Endothelial cell (in vitro differentiated cells): ENCODE data around the gene S100A2. TPM values are rescaled to one million over a fixed set of nuclear protein-coding genes. Genes with fewer than 3 reads are reported as not detected.
"Not testable (repeated sequence)": the region's sequence is repeated elsewhere in the genome, so short reads cannot be mapped to it uniquely, and the experiment has no call there.

Source experiments
- DNase-seq: peaks from one replicate; pipeline ENCODE4 v3.0.0; 2021; ENCODE audit warnings: low spot score
- H3K27ac Mint-ChIP-seq: one replicate; pipeline ENCODE4 v1.8.0; 2021; ENCODE audit warnings: mixed read lengths, inconsistent platforms; ENCODE audit not compliant: unreplicated experiment
- H3K27me3 Mint-ChIP-seq: one replicate; pipeline ENCODE4 v1.8.0; 2021; ENCODE audit warnings: mild to moderate bottlenecking, moderate library complexity, mixed read lengths, inconsistent platforms; ENCODE audit not compliant: unreplicated experiment
- H3K36me3 Mint-ChIP-seq: one replicate; pipeline ENCODE4 v1.8.0; 2021; ENCODE audit warnings: mild to moderate bottlenecking, low read depth, mixed read lengths, inconsistent platforms; ENCODE audit not compliant: unreplicated experiment
- H3K4me1 Mint-ChIP-seq: one replicate; pipeline ENCODE4 v1.8.0; 2021; ENCODE audit warnings: mild to moderate bottlenecking, mixed read lengths, inconsistent platforms; ENCODE audit not compliant: unreplicated experiment
- H3K4me3 Mint-ChIP-seq: one replicate; pipeline ENCODE4 v1.8.0; 2021; ENCODE audit warnings: mild to moderate bottlenecking, mixed read lengths, inconsistent platforms; ENCODE audit not compliant: unreplicated experiment
- H3K9me3 Mint-ChIP-seq: one replicate; pipeline ENCODE4 v1.8.0; 2021; ENCODE audit warnings: mixed read lengths, inconsistent platforms; ENCODE audit not compliant: unreplicated experiment
- total RNA-seq: library from RNA; stranded (reverse); fragmentation: NEBNext Ultra II Directional; extraction: Animal tissue kit (Norgen Biotek cat#: 25700); gene quantifications from one replicate; pipeline ENCODE4 v1.2.1, GENCODE V29; 2021; ENCODE audit not compliant: unreplicated experiment
- TF ChIP-seq, protein P1 (sequence below): fragments of 200-600 bp; sonication (generic); IDR thresholded peaks from one replicate; pipeline ENCODE4 v1.5.0; 2021; ENCODE audit warnings: antibody characterized with exemption; ENCODE audit not compliant: unreplicated experiment

The S100A2 gene
- total RNA-seq, 1 donor from 2014 or later: not detected

DNA sequence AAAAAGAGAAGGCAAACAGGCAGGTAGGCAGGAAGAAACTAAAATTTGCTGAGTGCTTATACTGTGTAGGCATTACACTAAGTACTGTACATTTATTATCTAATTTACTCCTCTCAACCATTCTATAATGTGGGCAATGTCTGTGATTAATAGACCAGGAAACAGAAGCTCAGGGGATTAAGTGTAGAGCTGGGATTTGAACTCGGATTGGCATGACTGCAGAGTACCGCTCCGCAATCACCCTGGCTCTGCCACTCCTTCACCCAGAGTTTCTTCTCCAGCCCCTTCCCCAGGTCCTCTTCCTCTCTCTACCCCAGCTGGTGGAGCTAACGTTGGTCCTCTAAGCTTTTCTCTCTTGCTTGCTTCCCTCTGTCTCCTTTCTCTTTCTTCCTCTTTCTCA lies 11.5 kb upstream of the S100A2 start:
- TF ChIP-seq, protein P1, sequence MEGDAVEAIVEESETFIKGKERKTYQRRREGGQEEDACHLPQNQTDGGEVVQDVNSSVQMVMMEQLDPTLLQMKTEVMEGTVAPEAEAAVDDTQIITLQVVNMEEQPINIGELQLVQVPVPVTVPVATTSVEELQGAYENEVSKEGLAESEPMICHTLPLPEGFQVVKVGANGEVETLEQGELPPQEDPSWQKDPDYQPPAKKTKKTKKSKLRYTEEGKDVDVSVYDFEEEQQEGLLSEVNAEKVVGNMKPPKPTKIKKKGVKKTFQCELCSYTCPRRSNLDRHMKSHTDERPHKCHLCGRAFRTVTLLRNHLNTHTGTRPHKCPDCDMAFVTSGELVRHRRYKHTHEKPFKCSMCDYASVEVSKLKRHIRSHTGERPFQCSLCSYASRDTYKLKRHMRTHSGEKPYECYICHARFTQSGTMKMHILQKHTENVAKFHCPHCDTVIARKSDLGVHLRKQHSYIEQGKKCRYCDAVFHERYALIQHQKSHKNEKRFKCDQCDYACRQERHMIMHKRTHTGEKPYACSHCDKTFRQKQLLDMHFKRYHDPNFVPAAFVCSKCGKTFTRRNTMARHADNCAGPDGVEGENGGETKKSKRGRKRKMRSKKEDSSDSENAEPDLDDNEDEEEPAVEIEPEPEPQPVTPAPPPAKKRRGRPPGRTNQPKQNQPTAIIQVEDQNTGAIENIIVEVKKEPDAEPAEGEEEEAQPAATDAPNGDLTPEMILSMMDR: no peak
- no peak for DNase-seq
- Mint-ChIP-seq H3K27me3 (peaks cover 2% of the 10 kb centered on the region), H3K9me3 (no peaks in the 10 kb centered on the region), H3K4me1 (no peaks in the 10 kb centered on the region), H3K27ac (no peak overlapping the region), H3K4me3 (no peak overlapping the region), H3K36me3 (no peaks in the 10 kb centered on the region)

DNA sequence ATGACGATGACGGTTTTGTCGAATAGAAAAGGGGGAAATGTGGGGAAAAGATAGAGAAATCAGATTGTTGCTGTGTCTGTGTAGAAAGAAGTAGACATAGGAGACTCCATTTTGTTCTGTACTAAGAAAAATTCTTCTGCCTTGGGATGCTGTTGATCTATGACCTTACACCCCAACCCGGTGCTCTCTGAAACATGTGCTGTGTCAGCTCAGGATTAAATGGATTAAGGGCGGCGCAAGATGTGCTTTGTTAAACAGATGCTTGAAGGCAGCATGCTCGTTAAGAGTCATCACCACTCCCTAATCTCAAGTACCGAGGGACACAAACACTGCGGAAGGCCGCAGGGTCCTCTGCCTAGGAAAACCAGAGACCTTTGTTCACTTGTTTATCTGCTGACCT lies 9.9 kb upstream of the S100A2 start:
- not testable (repeated sequence) for H3K36me3 Mint-ChIP-seq, DNase-seq, H3K4me1 Mint-ChIP-seq

DNA sequence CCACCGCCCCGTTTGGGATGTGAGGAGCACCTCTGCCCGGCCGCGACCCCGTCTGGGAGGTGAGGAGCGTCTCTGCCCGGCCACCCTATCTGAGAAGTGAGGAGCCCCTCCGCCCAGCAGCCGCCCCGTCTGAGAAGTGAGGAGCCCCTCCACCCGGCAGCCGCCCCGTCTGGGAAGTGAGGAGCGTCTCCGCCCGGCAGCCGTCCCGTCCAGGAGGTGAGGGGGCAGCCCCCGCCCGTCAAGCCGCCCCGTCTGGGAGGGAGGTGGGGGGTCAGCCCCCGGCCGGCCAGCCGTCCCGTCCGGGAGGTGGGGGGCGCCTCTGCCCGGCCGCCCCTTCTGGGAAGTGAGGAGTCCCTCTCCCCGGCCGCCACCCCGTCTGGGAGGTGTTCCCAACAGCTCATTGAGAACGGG lies 9.4 kb upstream of the S100A2 start:
- not testable (repeated sequence) for H3K4me1 Mint-ChIP-seq, H3K4me3 Mint-ChIP-seq, H3K36me3 Mint-ChIP-seq, H3K27me3 Mint-ChIP-seq, H3K9me3 Mint-ChIP-seq, H3K27ac Mint-ChIP-seq, DNase-seq

More for the DNA sequence above, 9.9 kb upstream of the S100A2 start:
- H3K27ac Mint-ChIP-seq, H3K27me3 Mint-ChIP-seq, H3K9me3 Mint-ChIP-seq, H3K4me3 Mint-ChIP-seq: not testable (repeated sequence)

DNA sequence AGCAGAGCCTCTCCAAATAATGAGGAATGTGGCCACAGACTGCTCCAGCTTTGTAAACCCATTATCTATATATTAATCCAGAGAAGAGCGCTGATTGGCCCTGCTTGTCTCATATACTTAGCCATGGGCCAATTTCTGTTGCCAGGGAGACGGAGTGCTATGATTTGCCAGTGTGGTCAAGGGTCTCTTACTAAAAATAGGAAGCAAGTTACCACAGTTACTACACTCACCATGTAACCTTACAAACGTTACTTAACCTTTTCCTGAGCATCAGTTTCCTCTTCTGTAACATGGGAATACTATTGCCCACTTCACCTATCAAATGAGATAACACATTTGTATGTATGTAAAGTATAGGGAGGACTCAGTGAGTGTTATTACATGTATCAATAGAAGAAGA lies 7.7 kb upstream of the S100A2 start:
- Mint-ChIP-seq H3K27ac (no peak overlapping the region), H3K36me3 (no peaks in the 10 kb centered on the region)

DNA sequence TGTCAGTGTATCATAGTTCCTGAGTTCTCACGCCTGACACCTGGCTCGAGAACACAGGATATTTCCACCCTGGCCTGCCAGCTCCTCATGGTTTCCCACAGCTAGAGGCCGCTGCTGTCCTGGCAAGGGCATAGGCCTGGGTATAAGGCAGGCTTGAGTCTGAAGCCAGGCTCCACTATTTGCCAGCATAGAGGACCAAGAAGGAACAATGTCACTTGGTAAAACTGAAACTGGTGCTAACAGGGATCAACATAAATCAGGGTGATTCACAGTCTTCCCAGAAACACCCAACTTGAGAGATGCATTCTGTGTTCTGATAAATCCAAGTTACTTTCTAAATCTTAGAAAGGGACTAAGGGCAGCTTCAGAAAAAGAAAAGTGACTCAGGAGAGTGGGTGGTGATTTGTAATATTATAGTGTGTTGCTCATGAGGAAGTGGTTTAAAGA lies 6.9 kb upstream of the S100A2 start:
- TF ChIP-seq, protein P1: no peak
- H3K4me1 Mint-ChIP-seq: peaks cover 23% of the 10 kb centered on the region
- no peak overlapping the region for H3K4me3 Mint-ChIP-seq
- peaks cover 10% of the 10 kb centered on the region for H3K27me3 Mint-ChIP-seq
- no peak overlapping the region for H3K27ac Mint-ChIP-seq
- no peaks in the 10 kb centered on the region for H3K9me3 Mint-ChIP-seq
- peak; percentile 64 for DNase-seq
- H3K36me3 Mint-ChIP-seq: no peaks in the 10 kb centered on the region

More for the DNA sequence above, 7.7 kb upstream of the S100A2 start:
- TF ChIP-seq, protein P1: no peak
- H3K4me1 Mint-ChIP-seq: peaks cover 16% of the 10 kb centered on the region
- DNase-seq: no peak
- no peaks in the 10 kb centered on the region for H3K9me3 Mint-ChIP-seq
- H3K4me3 Mint-ChIP-seq: no peak overlapping the region
- peaks cover 10% of the 10 kb centered on the region for H3K27me3 Mint-ChIP-seq

DNA sequence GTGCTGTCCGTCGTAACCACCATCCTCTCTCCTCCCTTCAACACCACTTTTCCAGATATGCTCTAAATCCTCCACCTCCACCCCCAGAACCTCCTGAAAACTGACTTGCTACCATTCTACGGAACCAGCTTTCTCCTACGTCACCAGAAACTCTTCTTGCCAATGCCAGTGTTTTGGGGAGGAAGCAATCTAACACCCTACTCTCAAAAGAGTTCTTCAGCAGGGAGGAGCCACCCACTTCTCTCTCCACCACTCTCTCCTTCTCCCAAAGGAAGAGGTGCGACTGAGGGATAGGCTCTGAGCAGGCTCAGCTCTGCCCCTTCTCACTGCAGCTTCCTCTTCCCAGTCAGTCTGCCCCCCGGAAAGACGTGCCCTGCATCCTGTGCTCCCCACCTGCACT lies 6.1 kb upstream of the S100A2 start:
- Mint-ChIP-seq H3K36me3 (no peaks in the 10 kb centered on the region), H3K27ac (peak overlapping the region; percentile 34), H3K27me3 (peaks cover 14% of the 10 kb centered on the region), H3K9me3 (no peaks in the 10 kb centered on the region), H3K4me3 (no peak overlapping the region), H3K4me1 (peaks cover 26% of the 10 kb centered on the region)
- no peak for DNase-seq
- TF ChIP-seq, protein P1: no peak
